HEK293 (cell line): Measurements from ENCODE around the gene PDAP1.

Experiments used
- KLF16 ChIP-seq: fragments of 450-650 bp; formaldehyde crosslinking; IDR thresholded peaks from 2 replicates; pipeline ENCODE4 v1.5.1; 2017; ENCODE audit warnings: missing biosample characterization, missing genetic modification characterization
- ZBTB7A ChIP-seq: fragments of 450-650 bp; formaldehyde crosslinking; IDR thresholded peaks from 2 replicates; pipeline ENCODE4 v1.5.1; 2016; ENCODE audit warnings: low read depth, missing biosample characterization, missing genetic modification characterization
- ZFP69B ChIP-seq: fragments of 450-650 bp; formaldehyde crosslinking; IDR thresholded peaks from 2 replicates; pipeline ENCODE4 v1.5.1; 2016; ENCODE audit warnings: missing biosample characterization, missing genetic modification characterization
- ZNF121 ChIP-seq: fragments of 450-650 bp; formaldehyde crosslinking; IDR thresholded peaks from 2 replicates; pipeline ENCODE4 v1.5.1; 2016; ENCODE audit warnings: missing biosample characterization, missing genetic modification characterization
- ZNF2 ChIP-seq: fragments of 450-650 bp; formaldehyde crosslinking; IDR thresholded peaks from 2 replicates; pipeline ENCODE4 v1.5.1; 2016; ENCODE audit warnings: missing biosample characterization, missing genetic modification characterization
- ZNF202 ChIP-seq: fragments of 450-650 bp; formaldehyde crosslinking; IDR thresholded peaks from 2 replicates; pipeline ENCODE4 v1.5.1; 2016; ENCODE audit warnings: missing biosample characterization, missing genetic modification characterization, borderline replicate concordance
- ZNF221 ChIP-seq: fragments of 450-650 bp; formaldehyde crosslinking; IDR thresholded peaks from 2 replicates; pipeline ENCODE4 v1.5.1; 2017; ENCODE audit warnings: missing biosample characterization, missing genetic modification characterization, borderline replicate concordance
- ZNF24 ChIP-seq: fragments of 450-650 bp; formaldehyde crosslinking; IDR thresholded peaks from 2 replicates; pipeline ENCODE4 v1.5.1; 2016; ENCODE audit warnings: missing biosample characterization, missing genetic modification characterization
- ZNF302 ChIP-seq: fragments of 450-650 bp; formaldehyde crosslinking; IDR thresholded peaks from 2 replicates; pipeline ENCODE4 v1.5.1; 2016; ENCODE audit warnings: missing biosample characterization, missing genetic modification characterization, low read depth
- ZNF311 ChIP-seq: fragments of 450-650 bp; formaldehyde crosslinking; IDR thresholded peaks from 2 replicates; pipeline ENCODE4 v1.5.1; 2017; ENCODE audit warnings: missing biosample characterization, missing genetic modification characterization, borderline replicate concordance
- ZNF341 ChIP-seq: fragments of 450-650 bp; formaldehyde crosslinking; IDR thresholded peaks from 2 replicates; pipeline ENCODE4; 2016; ENCODE audit warnings: low read depth, missing biosample characterization, missing genetic modification characterization
- ZNF48 ChIP-seq: fragments of 450-650 bp; formaldehyde crosslinking; IDR thresholded peaks from 2 replicates; pipeline ENCODE4 v1.5.1; 2016; ENCODE audit warnings: missing biosample characterization, missing genetic modification characterization
- ZNF513 ChIP-seq: fragments of 450-650 bp; IDR thresholded peaks from 2 replicates; pipeline ENCODE4 v1.5.1; 2018; ENCODE audit warnings: missing biosample characterization, missing genetic modification characterization
- ZNF555 ChIP-seq: fragments of 450-650 bp; formaldehyde crosslinking; conservative IDR thresholded peaks from 2 replicates; pipeline ENCODE4 v1.5.1; 2017; ENCODE audit warnings: missing biosample characterization, mild to moderate bottlenecking, missing genetic modification characterization, inconsistent platforms
- ZNF571 ChIP-seq: fragments of 450-650 bp; formaldehyde crosslinking; IDR thresholded peaks from 2 replicates; pipeline ENCODE4 v1.5.0; 2017; ENCODE audit warnings: missing biosample characterization, missing genetic modification characterization
- ZNF600 ChIP-seq: fragments of 450-650 bp; formaldehyde crosslinking; IDR thresholded peaks from 2 replicates; pipeline ENCODE4 v1.5.1; 2016; ENCODE audit warnings: missing biosample characterization, missing genetic modification characterization
- ZNF623 ChIP-seq: fragments of 450-650 bp; formaldehyde crosslinking; IDR thresholded peaks from 2 replicates; pipeline ENCODE4 v1.5.1; 2016; ENCODE audit warnings: missing biosample characterization, missing genetic modification characterization
- ZNF654 ChIP-seq: fragments of 450-650 bp; formaldehyde crosslinking; IDR thresholded peaks from 2 replicates; pipeline ENCODE4 v1.5.1; 2016; ENCODE audit warnings: low read depth, missing biosample characterization, missing genetic modification characterization
- ZNF701 ChIP-seq: fragments of 450-650 bp; formaldehyde crosslinking; IDR thresholded peaks from 2 replicates; pipeline ENCODE4 v1.5.1; 2016; ENCODE audit warnings: missing biosample characterization, missing genetic modification characterization
- ZNF747 ChIP-seq: fragments of 450-650 bp; formaldehyde crosslinking; IDR thresholded peaks from 2 replicates; pipeline ENCODE4 v1.5.1; 2016; ENCODE audit warnings: missing biosample characterization, missing genetic modification characterization
- ZNF777 ChIP-seq: fragments of 450-650 bp; formaldehyde crosslinking; IDR thresholded peaks from 2 replicates; pipeline ENCODE4 v1.5.1; 2017; ENCODE audit warnings: missing biosample characterization, missing genetic modification characterization, borderline replicate concordance
- TF ChIP-seq, protein P1 (sequence below): fragments of 450-650 bp; IDR thresholded peaks from 2 replicates; pipeline ENCODE4 v1.5.1; 2018; ENCODE audit warnings: missing biosample characterization, mild to moderate bottlenecking, missing genetic modification characterization
- TF ChIP-seq, protein P2 (sequence below): fragments of 450-650 bp; formaldehyde crosslinking; optimal IDR thresholded peaks from 2 replicates; pipeline ENCODE3; 2016; ENCODE audit warnings: missing biosample characterization, mild to moderate bottlenecking, missing genetic modification characterization
- TF ChIP-seq, protein P3 (sequence below): fragments of 450-650 bp; formaldehyde crosslinking; IDR thresholded peaks from 2 replicates; pipeline ENCODE4 v1.5.1; 2016; ENCODE audit warnings: missing biosample characterization, missing genetic modification characterization

PDAP1 gene

DNA sequence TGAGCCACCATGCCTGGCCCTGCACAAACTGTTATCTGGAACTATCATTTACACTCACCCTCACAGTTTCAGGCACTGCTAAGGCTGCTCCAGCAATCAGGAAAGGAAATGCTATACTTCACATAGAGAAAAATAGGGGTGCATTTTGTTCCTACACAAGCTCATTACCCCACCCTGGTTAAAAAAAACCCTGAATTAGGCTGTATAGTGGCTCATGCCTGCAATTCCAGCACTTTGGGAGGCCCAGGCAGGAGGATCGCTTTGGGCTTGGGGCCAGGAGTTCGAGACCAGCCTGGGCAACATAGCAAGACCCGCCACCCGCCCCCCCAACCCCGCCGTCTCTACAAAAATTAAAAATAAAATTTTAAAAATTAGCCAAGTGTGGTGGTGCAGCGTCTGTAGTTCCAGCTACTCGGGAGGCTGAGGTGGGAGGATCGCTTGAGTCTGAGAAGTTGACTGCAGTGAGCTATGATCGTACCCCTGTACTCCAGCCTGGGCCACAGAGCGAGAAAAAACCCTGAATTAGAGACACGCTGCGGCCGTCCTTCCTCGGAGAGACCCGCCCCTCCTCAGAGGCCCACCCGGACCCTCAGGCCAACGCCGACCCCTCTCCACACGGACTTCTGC lies 29.7 kb upstream of the PDAP1 start (continued):
- no peak for TF ChIP-seq ZNF302
- TF ChIP-seq ZNF24 (tag by site-specific recombination), result 0 out of 2 replicates have a peak, but pooled peaks have one; percentile 16
- 0 out of 2 replicates have a peak, but pooled peaks have one; percentile 35 for TF ChIP-seq ZNF2 (tag by site-specific recombination)
- 0 out of 2 replicates have a peak, but pooled peaks have one; percentile 4 for TF ChIP-seq ZNF513
- no peak for TF ChIP-seq ZNF623
- TF ChIP-seq ZNF701 (tag by site-specific recombination), result no peak
- TF ChIP-seq, protein P1, sequence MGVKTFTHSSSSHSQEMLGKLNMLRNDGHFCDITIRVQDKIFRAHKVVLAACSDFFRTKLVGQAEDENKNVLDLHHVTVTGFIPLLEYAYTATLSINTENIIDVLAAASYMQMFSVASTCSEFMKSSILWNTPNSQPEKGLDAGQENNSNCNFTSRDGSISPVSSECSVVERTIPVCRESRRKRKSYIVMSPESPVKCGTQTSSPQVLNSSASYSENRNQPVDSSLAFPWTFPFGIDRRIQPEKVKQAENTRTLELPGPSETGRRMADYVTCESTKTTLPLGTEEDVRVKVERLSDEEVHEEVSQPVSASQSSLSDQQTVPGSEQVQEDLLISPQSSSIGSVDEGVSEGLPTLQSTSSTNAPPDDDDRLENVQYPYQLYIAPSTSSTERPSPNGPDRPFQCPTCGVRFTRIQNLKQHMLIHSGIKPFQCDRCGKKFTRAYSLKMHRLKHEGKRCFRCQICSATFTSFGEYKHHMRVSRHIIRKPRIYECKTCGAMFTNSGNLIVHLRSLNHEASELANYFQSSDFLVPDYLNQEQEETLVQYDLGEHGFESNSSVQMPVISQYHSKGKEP (tag by site-specific recombination), result no peak
- TF ChIP-seq ZNF311, result no peak
- TF ChIP-seq ZNF555, result no peak
- TF ChIP-seq KLF16 (tag by site-specific recombination), result 0 out of 2 replicates have a peak, but pooled peaks have one; percentile 62
- 0 out of 2 replicates have a peak, but pooled peaks have one; percentile 7 for TF ChIP-seq ZNF600 (tag by site-specific recombination)
- no peak for TF ChIP-seq ZBTB7A (tag by site-specific recombination)
- no peak for TF ChIP-seq ZNF202 (tag by site-specific recombination)
- TF ChIP-seq ZNF221 (tag by site-specific recombination), result no peak
- TF ChIP-seq ZNF654 (tag by site-specific recombination), result no peak
- no peak for TF ChIP-seq ZNF777 (tag by site-specific recombination)
- TF ChIP-seq ZNF341, result no peak
- TF ChIP-seq ZFP69B, result 0 out of 2 replicates have a peak, but pooled peaks have one; percentile 42
- TF ChIP-seq ZNF121 (tag by site-specific recombination), result peak; percentile 91
- no peak for TF ChIP-seq ZNF747
- no peak for TF ChIP-seq ZNF48
- TF ChIP-seq ZNF571 (tag by site-specific recombination), result no peak
- TF ChIP-seq, protein P2, sequence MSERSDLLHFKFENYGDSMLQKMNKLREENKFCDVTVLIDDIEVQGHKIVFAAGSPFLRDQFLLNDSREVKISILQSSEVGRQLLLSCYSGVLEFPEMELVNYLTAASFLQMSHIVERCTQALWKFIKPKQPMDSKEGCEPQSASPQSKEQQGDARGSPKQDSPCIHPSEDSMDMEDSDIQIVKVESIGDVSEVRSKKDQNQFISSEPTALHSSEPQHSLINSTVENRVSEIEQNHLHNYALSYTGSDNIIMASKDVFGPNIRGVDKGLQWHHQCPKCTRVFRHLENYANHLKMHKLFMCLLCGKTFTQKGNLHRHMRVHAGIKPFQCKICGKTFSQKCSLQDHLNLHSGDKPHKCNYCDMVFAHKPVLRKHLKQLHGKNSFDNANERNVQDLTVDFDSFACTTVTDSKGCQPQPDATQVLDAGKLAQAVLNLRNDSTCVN (tag by site-specific recombination), result no peak
- TF ChIP-seq, protein P3, sequence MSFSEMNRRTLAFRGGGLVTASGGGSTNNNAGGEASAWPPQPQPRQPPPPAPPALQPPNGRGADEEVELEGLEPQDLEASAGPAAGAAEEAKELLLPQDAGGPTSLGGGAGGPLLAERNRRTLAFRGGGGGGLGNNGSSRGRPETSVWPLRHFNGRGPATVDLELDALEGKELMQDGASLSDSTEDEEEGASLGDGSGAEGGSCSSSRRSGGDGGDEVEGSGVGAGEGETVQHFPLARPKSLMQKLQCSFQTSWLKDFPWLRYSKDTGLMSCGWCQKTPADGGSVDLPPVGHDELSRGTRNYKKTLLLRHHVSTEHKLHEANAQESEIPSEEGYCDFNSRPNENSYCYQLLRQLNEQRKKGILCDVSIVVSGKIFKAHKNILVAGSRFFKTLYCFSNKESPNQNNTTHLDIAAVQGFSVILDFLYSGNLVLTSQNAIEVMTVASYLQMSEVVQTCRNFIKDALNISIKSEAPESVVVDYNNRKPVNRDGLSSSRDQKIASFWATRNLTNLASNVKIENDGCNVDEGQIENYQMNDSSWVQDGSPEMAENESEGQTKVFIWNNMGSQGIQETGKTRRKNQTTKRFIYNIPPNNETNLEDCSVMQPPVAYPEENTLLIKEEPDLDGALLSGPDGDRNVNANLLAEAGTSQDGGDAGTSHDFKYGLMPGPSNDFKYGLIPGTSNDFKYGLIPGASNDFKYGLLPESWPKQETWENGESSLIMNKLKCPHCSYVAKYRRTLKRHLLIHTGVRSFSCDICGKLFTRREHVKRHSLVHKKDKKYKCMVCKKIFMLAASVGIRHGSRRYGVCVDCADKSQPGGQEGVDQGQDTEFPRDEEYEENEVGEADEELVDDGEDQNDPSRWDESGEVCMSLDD, result peak; percentile 30; the same call in 1 of the 2 replicates
